Measurements from ENCODE around the gene SLC17A1. TPM values are rescaled to one million over a fixed set of nuclear protein-coding genes. Genes with fewer than 3 reads are reported as not detected.

The SLC17A1 gene
- total and polyA plus RNA-seq, 2 of the 4 experiments (the other 2 are of a cell fraction), result not detected

- no peak overlapping the region for H3K23ac ChIP-seq (ENCODE audit: low read depth, low read length)
- H4K5ac ChIP-seq (ENCODE audit: low read depth, low read length), result no peak overlapping the region
- H2AFZ ChIP-seq (replicated peaks; ENCODE audit: low read length, poor library complexity), result no peak overlapping the region
- WGBS, 2 experiments (ENCODE audit: extremely low coverage in 2 of 2, insufficient read length in 1 of 2), result no CpG with 5 or more reads among the region's 1 CpG
- H4K20me1 ChIP-seq (ENCODE audit: insufficient read depth, low read length), result no peaks in the 10 kb centered on the region
- H4K8ac ChIP-seq (ENCODE audit: low read depth in 2 of 2, low read length in 2 of 2), result no peak overlapping the region
- H4K91ac ChIP-seq (ENCODE audit: insufficient read depth, low read depth, low read length), result no peak overlapping the region
- H3K4me1 ChIP-seq (ENCODE audit: control insufficient read depth, insufficient read depth, low read length), result no peaks in the 10 kb centered on the region
- no peak overlapping the region for H3K4ac ChIP-seq (ENCODE audit: low read depth, low read length)
- no peak overlapping the region for H3K27ac ChIP-seq (ENCODE audit: insufficient read depth, low read length)
- no TSS peak for BruUV-seq (replicated peaks)
- H3K4me2 ChIP-seq (ENCODE audit: low read depth, low read length), result no peak overlapping the region
- TF ChIP-seq MAFK (IDR thresholded peaks at IDR 0.05; ENCODE audit: low read depth, low read length) (peak; percentile 69), FOS (IDR thresholded peaks at IDR 0.05; ENCODE audit: low read depth, low read length) (no peak), ELK1 (IDR thresholded peaks at IDR 0.05; ENCODE audit: borderline replicate concordance, low read depth, low read length) (no peak)
- ChIA-PET CTCF (interaction anchor here (0.5 kb wide), 1 partner anchor 1232 kb away, joined by 3 read pairs; no protein-coding TSS in a partner anchor), POLR2A (ENCODE audit: unreplicated experiment) (no interaction called here)
- DNase-seq (no peak), ATAC-seq (ENCODE audit: low read depth) (no peak)
- no peaks in the 10 kb centered on the region for H3K9me1 ChIP-seq (ENCODE audit: insufficient read depth, low read length)
- H2BK120ac ChIP-seq (ENCODE audit: low read depth, low read length), result no peak overlapping the region
- intact Hi-C loops (cut with micrococcal nuclease) (no loop called here), in situ Hi-C loops (cut with MboI; ENCODE audit: low sequenced_read_pairs) (no loop called here), dilution Hi-C loops (cut with HindIII; ENCODE audit: low sequenced_read_pairs, unreplicated experiment) (no loop called here)
- no peak overlapping the region for H3K4me3 ChIP-seq (ENCODE audit: insufficient read depth, low read depth, low read length)
- no peak overlapping the region for H3K56ac ChIP-seq (ENCODE audit: extremely low read depth, insufficient read depth, low read length)
- H3K18ac ChIP-seq (ENCODE audit: low read depth, low read length), result no peak overlapping the region
- H2AK5ac ChIP-seq (ENCODE audit: low read depth, low read length), result no peak overlapping the region
- no peak overlapping the region for H3K14ac ChIP-seq (replicated peaks; ENCODE audit: low read depth, low read length)
- no peaks in the 10 kb centered on the region for H3K27me3 ChIP-seq (ENCODE audit: control insufficient read depth, insufficient read depth, low read length)
- no peak overlapping the region for H3K9ac ChIP-seq (ENCODE audit: low read depth, low read length)
- H3K36me3 ChIP-seq (ENCODE audit: control insufficient read depth, insufficient read depth, low read length), result no peaks in the 10 kb centered on the region
- no peaks in the 10 kb centered on the region for H3K79me1 ChIP-seq (ENCODE audit: low read depth in 1 of 2, low read length in 2 of 2)
- H2BK20ac ChIP-seq (ENCODE audit: low read depth, low read length), result no peak overlapping the region
- no peaks in the 10 kb centered on the region for H3K9me3 ChIP-seq (ENCODE audit: control insufficient read depth, insufficient read depth, low read length)
- H2BK5ac ChIP-seq (ENCODE audit: low read depth, low read length, poor library complexity, severe bottlenecking), result no peak overlapping the region
- no peak overlapping the region for H2AK9ac ChIP-seq (replicated peaks; ENCODE audit: low read depth, low read length, poor library complexity)
- H2BK15ac ChIP-seq (ENCODE audit: low read depth, low read length), result no peak overlapping the region
Measured at GRCh38 chr6:25869840-25870239, 38.0 kb upstream of the SLC17A1 start.
